H1 (cell line): ENCODE results near the gene HTRA1. TPM values are rescaled to one million over a fixed set of nuclear protein-coding genes. Genes with fewer than 3 reads are reported as not detected.

Source experiments
- CTCF ChIA-PET: fragments of 300-600 bp; sonication (Branson Sonifier 250); formaldehyde crosslinking; loops from one replicate; lab custom pipeline; 2021; ENCODE audit not compliant: partially characterized antibody; lab: Charles Lee
- POLR2A ChIA-PET: fragments of 300-600 bp; sonication (Branson Sonifier 250); formaldehyde crosslinking; loops from one replicate; lab custom pipeline; 2021; ENCODE audit warnings: inconsistent platforms; ENCODE audit not compliant: partially characterized antibody; lab: Charles Lee
- DNase-seq, 2 experiments: peaks; one replicate each; pipeline versions ENCODE4 v3.0.0 to v3.0.0-alpha.2; 2010 to 2022; ENCODE audit warnings: low spot score in 2 of 2, low read depth in 1 of 2, mixed read lengths in 1 of 2
- FAIRE-seq: peaks from 2 replicates; lab custom pipeline; 2011; peaks lifted over from hg19 to GRCh38; lab: Jason Lieb, UNC
- H2AFZ ChIP-seq: 2 replicates; pipeline ENCODE4 v1.8.1; 2012; ENCODE audit warnings: low read length, inconsistent platforms
- H2AK5ac ChIP-seq: 2 replicates; pipeline ENCODE4 v1.6.1; 2013; ENCODE audit warnings: low read depth, low read length
- H2BK120ac ChIP-seq: replicated peaks from 2 replicates; pipeline ENCODE3; 2013; ENCODE audit warnings: low read depth, low read length, inconsistent platforms
- H2BK12ac ChIP-seq: 2 replicates; pipeline ENCODE4 v1.6.1; 2013; ENCODE audit warnings: low read depth, low read length
- H2BK15ac ChIP-seq: 2 replicates; pipeline ENCODE4 v1.6.1; 2013; ENCODE audit warnings: low read length
- H2BK20ac ChIP-seq: 2 replicates; pipeline ENCODE4 v1.6.1; 2013; ENCODE audit warnings: low read length
- H2BK5ac ChIP-seq: 2 replicates; pipeline ENCODE4 v1.6.1; 2013; ENCODE audit warnings: low read depth, low read length
- H3K14ac ChIP-seq: 2 replicates; pipeline ENCODE4 v1.6.1; 2013; ENCODE audit warnings: inconsistent platforms; ENCODE audit not compliant: insufficient read length
- H3K18ac ChIP-seq: 2 replicates; pipeline ENCODE4 v1.6.1; 2013; ENCODE audit warnings: low read length; ENCODE audit errors: extremely low read depth
- H3K23ac ChIP-seq: 2 replicates; pipeline ENCODE4 v1.6.1; 2013; ENCODE audit warnings: inconsistent platforms; ENCODE audit not compliant: insufficient read length
- H3K23me2 ChIP-seq: 2 replicates; pipeline ENCODE4 v1.6.1; 2013; ENCODE audit warnings: low read depth, low read length
- H3K27ac ChIP-seq: 2 replicates; pipeline ENCODE4 v1.6.1; 2011; ENCODE audit warnings: low read depth, low read length, inconsistent platforms
- H3K27me3 ChIP-seq, 4 experiments: replicated peaks in 1 of 4; 1 replicate in 1 of 4; 2 replicates in 3 of 4; pipeline versions ENCODE4 v1.6.1 to v1.8.1; 2011 to 2013; ENCODE audit warnings: low read length in 3 of 4, mild to moderate bottlenecking in 3 of 4, inconsistent platforms in 2 of 4, mixed read lengths in 2 of 4, moderate library complexity in 1 of 4; ENCODE audit not compliant: control insufficient read depth in 3 of 4, insufficient read depth in 3 of 4; ENCODE audit errors: extremely low read depth in 1 of 4
- H3K36me3 ChIP-seq, 4 experiments: 2 replicates each; pipeline versions ENCODE4 v1.6.1 to v1.8.1; 2011 to 2013; ENCODE audit warnings: mild to moderate bottlenecking in 4 of 4, low read length in 3 of 4, moderate library complexity in 2 of 4, control low read depth in 1 of 4, inconsistent platforms in 1 of 4; ENCODE audit not compliant: insufficient read depth in 4 of 4, control insufficient read depth in 2 of 4
- H3K4ac ChIP-seq: replicated peaks from 2 replicates; pipeline ENCODE3; 2013; ENCODE audit warnings: low read length, low read depth, mixed read lengths, inconsistent platforms; ENCODE audit not compliant: insufficient read length
- H3K4me1 ChIP-seq, 4 experiments: replicated peaks in 1 of 4; 1 replicate in 1 of 4; 2 replicates in 3 of 4; pipeline versions ENCODE4 v1.6.1 to v1.8.1; 2011 to 2013; ENCODE audit warnings: low read length in 3 of 4, inconsistent platforms in 2 of 4, mixed read lengths in 1 of 4; ENCODE audit not compliant: insufficient read depth in 4 of 4, control insufficient read depth in 3 of 4
- H3K4me2 ChIP-seq, 2 experiments: 2 replicates each; pipeline versions ENCODE4 v1.6.1 to v1.8.1; 2011 to 2013; ENCODE audit warnings: low read depth in 2 of 2, low read length in 2 of 2, control low read depth in 1 of 2, inconsistent platforms in 1 of 2, mild to moderate bottlenecking in 1 of 2; ENCODE audit not compliant: insufficient read depth in 1 of 2
- H3K4me3 ChIP-seq, 4 experiments: fragments of 200-600, 300-600 bp in 1 of 4; sonication (generic), shearing (Covaris generic), sonication (Bioruptor Twin) in 1 of 4; 2 replicates each; pipeline versions ENCODE4 v1.5.1 to v1.8.1; 2011 to 2016; ENCODE audit warnings: low read length in 4 of 4, low read depth in 3 of 4, control low read depth in 2 of 4, inconsistent platforms in 2 of 4, mild to moderate bottlenecking in 2 of 4, mixed read lengths in 1 of 4, moderate library complexity in 1 of 4; ENCODE audit not compliant: insufficient read depth in 2 of 4; ENCODE audit errors: extremely low read depth in 1 of 4
- H3K56ac ChIP-seq: replicated peaks from 2 replicates; pipeline ENCODE3; 2013; ENCODE audit warnings: low read depth, mild to moderate bottlenecking, mixed read lengths, low read length, inconsistent platforms; ENCODE audit not compliant: insufficient read length
- H3K79me1 ChIP-seq: 2 replicates; pipeline ENCODE4 v1.6.1; 2013; ENCODE audit warnings: low read depth, low read length, control low read depth
- H3K79me2 ChIP-seq, 2 experiments: 2 replicates each; pipeline versions ENCODE4 v1.6.1 to v1.8.1; 2012 to 2013; ENCODE audit warnings: low read length in 2 of 2, mild to moderate bottlenecking in 2 of 2, inconsistent platforms in 1 of 2; ENCODE audit not compliant: insufficient read depth in 2 of 2, control insufficient read depth in 1 of 2
- H3K9ac ChIP-seq, 4 experiments: replicated peaks in 1 of 4; 1 replicate in 1 of 4; 2 replicates in 3 of 4; pipeline versions ENCODE4 v1.6.1 to v1.8.1; 2011 to 2013; ENCODE audit warnings: low read depth in 3 of 4, low read length in 3 of 4, control low read depth in 2 of 4, mild to moderate bottlenecking in 2 of 4, moderate library complexity in 2 of 4, inconsistent platforms in 1 of 4; ENCODE audit errors: extremely low read depth in 1 of 4
- H3K9me3 ChIP-seq, 2 experiments: 2 replicates each; pipeline versions ENCODE4 v1.6.1 to v1.8.1; 2012 to 2013; ENCODE audit warnings: mild to moderate bottlenecking in 2 of 2, moderate library complexity in 2 of 2, control low read depth in 1 of 2, inconsistent platforms in 1 of 2, low read depth in 1 of 2, low read length in 1 of 2, mixed read lengths in 1 of 2; ENCODE audit not compliant: insufficient read depth in 2 of 2
- H4K20me1 ChIP-seq, 2 experiments: replicated peaks in 1 of 2; 2 replicates each; pipeline versions ENCODE3 to v1.8.1; 2011 to 2013; ENCODE audit warnings: inconsistent platforms in 2 of 2, low read length in 2 of 2, mild to moderate bottlenecking in 1 of 2; ENCODE audit not compliant: insufficient read depth in 2 of 2, control insufficient read depth in 1 of 2
- H4K5ac ChIP-seq: 2 replicates; pipeline ENCODE4 v1.6.1; 2013; ENCODE audit warnings: low read length, low read depth, mixed read lengths, inconsistent platforms; ENCODE audit not compliant: insufficient read length
- H4K8ac ChIP-seq: 2 replicates; pipeline ENCODE4 v1.8.0; 2013; ENCODE audit warnings: mild to moderate bottlenecking, moderate library complexity, low read length, inconsistent platforms; ENCODE audit not compliant: insufficient read depth; ENCODE audit errors: extremely low read depth
- H4K91ac ChIP-seq: replicated peaks from 2 replicates; pipeline ENCODE3; 2013; ENCODE audit warnings: low read length, mixed read lengths, inconsistent platforms; ENCODE audit not compliant: insufficient read length
- HDAC2 ChIP-seq, 2 experiments: fragments of 300-600 bp in 1 of 2; sonication (generic) in 1 of 2; IDR thresholded peaks; 2 replicates each; pipeline ENCODE4 v1.6.1; 2011 to 2012; ENCODE audit warnings: low read depth in 2 of 2, low read length in 2 of 2, mild to moderate bottlenecking in 2 of 2, moderate library complexity in 2 of 2, borderline replicate concordance in 1 of 2, inconsistent platforms in 1 of 2
- JUND ChIP-seq: IDR thresholded peaks from 2 replicates; pipeline ENCODE4 v1.6.1; 2011; ENCODE audit warnings: mild to moderate bottlenecking, improper control_type of control experiment, low read length
- KDM1A ChIP-seq: fragments of 200-600, 300-600 bp; sonication (generic); IDR thresholded peaks from 2 replicates; pipeline ENCODE4 v1.7.1; 2016; ENCODE audit warnings: mild to moderate bottlenecking, low read length, borderline replicate concordance
- KDM4A ChIP-seq: IDR thresholded peaks from one replicate; pipeline ENCODE4 v1.7.1; 2012; ENCODE audit warnings: low read depth, mild to moderate bottlenecking, moderate library complexity, low read length, inconsistent platforms; ENCODE audit not compliant: severe bottlenecking
- NANOG ChIP-seq: IDR thresholded peaks from 2 replicates; pipeline ENCODE4 v1.6.1; 2011; ENCODE audit warnings: low read length, low read depth, mild to moderate bottlenecking, inconsistent platforms; ENCODE audit not compliant: insufficient read depth, poor library complexity, severe bottlenecking
- POLR2AphosphoS5 ChIP-seq: IDR thresholded peaks from 2 replicates; pipeline ENCODE4 v1.6.1; 2011; ENCODE audit warnings: low read depth, low read length
- POU5F1 ChIP-seq: IDR thresholded peaks from 2 replicates; pipeline ENCODE4 v1.6.1; 2011; ENCODE audit warnings: low read depth, mild to moderate bottlenecking, low read length, moderate library complexity
- SP4 ChIP-seq: IDR thresholded peaks from 2 replicates; pipeline ENCODE4 v1.6.1; 2012; ENCODE audit warnings: low read length, inconsistent platforms
- TAF1 ChIP-seq: IDR thresholded peaks from 2 replicates; pipeline ENCODE4 v1.6.1; 2011; ENCODE audit warnings: mild to moderate bottlenecking, low read depth, low read length
- WGBS, 2 experiments: shearing (Covaris generic) in 1 of 2; methylation state at CpG; one replicate each; pipeline versions ENCODE4 v1.1.6 to v1.1.7; 2013 to 2015; ENCODE audit warnings: low lambda C conversion rate in 2 of 2, mixed read lengths in 2 of 2, inconsistent platforms in 1 of 2, low coverage in 1 of 2, missing lambda C conversion rate in 1 of 2; ENCODE audit not compliant: insufficient replicate concordance in 2 of 2, insufficient coverage in 1 of 2, insufficient read length in 1 of 2; ENCODE audit errors: extremely low coverage in 1 of 2, missing lambda C conversion rate in 1 of 2; 5-methylcytosine and 5-hydroxymethylcytosine counted together
- polyA plus RNA-seq, 7 experiments: library from polyadenylated mRNA; depleted of rRNA in 3 of 7; stranded (reverse) in 5 of 7; unstranded in 2 of 7; fragments of >200 nt in 5 of 7; fragments of 200-250 nt in 2 of 7; gene quantifications; 1 replicate in 5 of 7; 2 replicates in 1 of 7; 4 replicates in 1 of 7; pipeline versions ENCODE4 v1.2.1 to v1.2.3, GENCODE V29; 2011 to 2013; ENCODE audit warnings: missing spikeins in 2 of 7, mixed read lengths in 2 of 7
- total RNA-seq: library from RNA; stranded (reverse); fragmentation: NEBNext Ultra II Directional; extraction: Animal tissue kit (Norgen Biotek cat#: 25700); gene quantifications from 2 replicates; pipeline ENCODE4 v1.2.1, GENCODE V29; 2021

Gene HTRA1
- total and polyA plus RNA-seq, 2 of the 8 experiments (the other 6 are each of a cell fraction or from before 2014, with no cell fraction given) = 15.8 to 20.1 TPM

DNA sequence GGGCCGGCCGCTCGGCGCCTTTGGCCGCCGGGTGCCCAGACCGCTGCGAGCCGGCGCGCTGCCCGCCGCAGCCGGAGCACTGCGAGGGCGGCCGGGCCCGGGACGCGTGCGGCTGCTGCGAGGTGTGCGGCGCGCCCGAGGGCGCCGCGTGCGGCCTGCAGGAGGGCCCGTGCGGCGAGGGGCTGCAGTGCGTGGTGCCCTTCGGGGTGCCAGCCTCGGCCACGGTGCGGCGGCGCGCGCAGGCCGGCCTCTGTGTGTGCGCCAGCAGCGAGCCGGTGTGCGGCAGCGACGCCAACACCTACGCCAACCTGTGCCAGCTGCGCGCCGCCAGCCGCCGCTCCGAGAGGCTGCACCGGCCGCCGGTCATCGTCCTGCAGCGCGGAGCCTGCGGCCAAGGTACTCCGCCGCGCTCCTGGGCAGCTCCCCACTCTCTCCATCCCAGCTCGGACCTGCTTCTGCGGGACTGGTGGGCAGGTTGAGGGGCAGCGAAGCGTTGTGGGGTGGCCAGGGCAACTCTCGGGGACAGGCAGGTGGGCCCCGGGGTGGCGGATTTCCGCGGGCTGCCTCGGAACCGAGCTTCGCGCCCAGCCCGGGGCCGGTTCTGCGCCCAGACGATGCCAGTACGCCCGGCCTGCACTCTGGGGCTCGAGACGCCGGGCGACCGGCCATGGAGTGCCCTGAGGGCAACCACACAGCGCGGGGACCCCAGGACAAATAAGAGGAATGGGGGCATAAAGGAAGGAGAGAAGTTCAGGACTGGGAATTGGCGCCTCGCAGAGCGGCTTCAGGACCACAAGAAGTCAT is 578 bp downstream of the HTRA1 start:
- H4K5ac ChIP-seq = no peak overlapping the region
- peaks cover 0 to 6% (median 0%) of the 10 kb centered on the region in 4 experiments; a peak in 1 of 8 replicates for H3K36me3 ChIP-seq
- no peak overlapping the region for H2AK5ac ChIP-seq
- no peak overlapping the region for H2BK20ac ChIP-seq
- peak overlapping the region; percentile 19 for H3K56ac ChIP-seq
- H2BK12ac ChIP-seq = peak overlapping the region; percentile 27; the same call in 1 of the 2 replicates
- H3K4me3 ChIP-seq = peak overlapping the region; percentile 44 to 67 (median 54)
- ChIA-PET POLR2A (no interaction called here), CTCF (interaction anchor here (1.1 kb wide), 1 partner anchor 163 kb away, joined by 3 read pairs; no protein-coding TSS in a partner anchor)
- H3K9ac ChIP-seq = peak overlapping the region in 3 of 4 experiments; percentile 4 to 62 (median 17); a peak in 4 of 7 replicates
- H2BK15ac ChIP-seq = peak overlapping the region; percentile 61; the same call in 1 of the 2 replicates
- peak overlapping the region; percentile 58; the same call in 1 of the 2 replicates for H2AFZ ChIP-seq
- FAIRE-seq (no peak), DNase-seq (peak in 1 of 2 experiments; percentile 78)
- no peaks in the 10 kb centered on the region for H3K79me2 ChIP-seq
- H4K91ac ChIP-seq = no peak overlapping the region
- peaks cover 3 to 5% of the 10 kb centered on the region in 2 experiments for H4K20me1 ChIP-seq
- peaks cover 0 to 20% (median 5%) of the 10 kb centered on the region in 4 experiments; a peak in 6 of 7 replicates for H3K4me1 ChIP-seq
- peaks cover 17% of the 10 kb centered on the region; the same call in 1 of the 2 replicates for H3K23me2 ChIP-seq
- H4K8ac ChIP-seq = no peak overlapping the region; the same call in 1 of the 2 replicates
- no peaks in the 10 kb centered on the region for H3K9me3 ChIP-seq
- H3K79me1 ChIP-seq = no peaks in the 10 kb centered on the region
- peak overlapping the region; percentile 78 to 100 for H3K4me2 ChIP-seq
- peaks cover 25 to 47% (median 41%) of the 10 kb centered on the region in 4 experiments for H3K27me3 ChIP-seq
- no peak overlapping the region for H3K4ac ChIP-seq
- H2BK120ac ChIP-seq = no peak overlapping the region
- no peak overlapping the region for H2BK5ac ChIP-seq
- H3K14ac ChIP-seq = no peak overlapping the region
- peak overlapping the region; percentile 60; the same call in 1 of the 2 replicates for H3K18ac ChIP-seq
- WGBS, 2 experiments = 2% methylated on average over 74 of the region's 95 CpGs; no CpG with 5 or more reads in 1 of the 2 experiments
- no peak overlapping the region for H3K23ac ChIP-seq
- no peak overlapping the region for H3K27ac ChIP-seq
- TF ChIP-seq POLR2AphosphoS5 (no peak), KDM4A (peak; percentile 62), KDM1A (no peak), SP4 (no peak), POU5F1 (no peak), TAF1 (no peak), JUND (no peak), HDAC2 (IDR thresholded peaks at IDR 0.05; ENCODE audit: borderline replicate concordance in 1 of 2, low read depth in 2 of 2, low read length in 2 of 2) (no peak), NANOG (no peak)
